Suppressor macrophage treated with lipopolysaccharide for 1 hour (primary cell): ENCODE results near the gene ARFGAP2.
"Not testable (repeated sequence)": the region's sequence is repeated elsewhere in the genome, so short reads cannot be mapped to it uniquely, and the experiment has no call there.

Source experiments
- DNase-seq, 3 donors: peaks; one replicate each; pipeline ENCODE4 v3.0.0-alpha.2; 2020 to 2022

Gene ARFGAP2

DNA sequence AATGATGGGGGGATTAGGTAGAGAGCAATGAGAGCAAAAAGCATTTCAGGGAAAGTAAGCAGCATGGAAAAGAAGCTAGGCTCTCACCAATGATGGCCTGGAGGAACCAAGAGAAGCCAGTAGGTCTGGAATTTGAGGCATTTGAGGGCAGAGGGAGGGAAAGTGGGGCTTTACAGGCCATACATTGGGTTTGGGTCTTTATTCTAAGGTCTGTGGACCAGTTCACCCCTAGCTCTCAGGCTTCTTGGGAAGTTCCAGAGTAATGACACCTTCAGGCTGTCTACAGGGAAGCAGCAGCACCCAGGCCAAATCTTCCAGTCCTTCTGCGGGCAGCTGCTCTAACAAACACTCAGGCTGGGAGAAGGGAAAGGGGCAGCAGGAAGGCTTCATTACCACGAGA, 29.4 kb downstream of the ARFGAP2 start:
- DNase-seq: no peak

DNA sequence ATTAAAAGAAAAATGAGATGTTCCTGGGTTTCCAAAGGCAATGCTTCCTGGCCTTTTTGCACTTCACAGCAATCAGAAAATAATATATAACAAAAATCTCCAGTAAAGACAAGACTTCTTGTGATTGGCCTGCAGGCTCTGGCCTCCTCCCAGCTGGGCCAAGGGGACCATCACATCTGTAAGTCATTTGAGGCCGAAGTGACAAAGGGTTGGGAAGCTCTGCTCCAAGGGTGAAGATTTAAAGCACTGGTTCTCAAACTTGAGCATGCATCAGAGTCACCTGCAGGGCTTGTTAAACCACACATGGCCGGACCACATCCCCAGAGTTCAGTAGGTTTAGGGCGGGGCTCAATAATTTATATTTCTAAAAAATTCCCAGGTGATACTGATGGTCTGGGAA, 32.1 kb downstream of the ARFGAP2 start:
- no peak for DNase-seq

DNA sequence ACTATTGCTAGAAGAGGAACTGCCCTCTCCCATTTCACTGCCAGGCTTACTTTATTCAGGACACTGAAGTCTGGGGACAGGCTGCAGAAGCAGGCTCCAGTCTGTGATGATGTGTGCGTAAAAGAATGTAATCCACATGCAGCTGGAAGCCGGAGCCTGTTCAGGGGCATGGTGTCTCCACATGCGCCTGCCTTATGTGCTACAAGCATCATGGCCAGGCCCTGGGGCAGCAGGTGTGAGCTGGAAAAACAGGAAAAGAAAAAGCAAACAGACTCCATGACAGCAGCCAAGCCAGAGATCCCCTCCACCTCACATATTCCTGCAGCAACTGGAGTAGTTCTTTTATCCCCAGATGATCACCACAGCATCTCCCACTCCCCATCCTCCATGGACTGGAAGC, 33.4 kb downstream of the ARFGAP2 start:
- DNase-seq: no peak

DNA sequence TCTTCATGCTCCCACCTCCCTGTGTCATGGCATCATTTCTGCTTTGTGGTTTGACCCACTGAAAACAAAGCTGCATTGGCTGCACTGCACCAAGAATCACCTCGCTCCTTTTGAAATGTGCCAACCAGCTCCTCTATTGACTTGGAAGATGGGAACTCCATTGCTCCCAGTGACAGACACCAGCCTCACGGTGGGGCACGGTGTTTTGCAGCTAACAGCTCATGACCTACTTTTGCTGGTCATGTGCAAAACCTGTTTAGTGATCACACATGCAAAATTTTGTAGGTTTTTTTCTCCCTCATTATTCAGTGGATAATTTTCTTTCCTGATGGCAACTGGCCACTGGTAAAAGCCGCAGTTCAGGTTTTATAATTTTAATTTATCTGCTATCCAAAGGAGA, 36.8 kb downstream of the ARFGAP2 start:
- no peak for DNase-seq

DNA sequence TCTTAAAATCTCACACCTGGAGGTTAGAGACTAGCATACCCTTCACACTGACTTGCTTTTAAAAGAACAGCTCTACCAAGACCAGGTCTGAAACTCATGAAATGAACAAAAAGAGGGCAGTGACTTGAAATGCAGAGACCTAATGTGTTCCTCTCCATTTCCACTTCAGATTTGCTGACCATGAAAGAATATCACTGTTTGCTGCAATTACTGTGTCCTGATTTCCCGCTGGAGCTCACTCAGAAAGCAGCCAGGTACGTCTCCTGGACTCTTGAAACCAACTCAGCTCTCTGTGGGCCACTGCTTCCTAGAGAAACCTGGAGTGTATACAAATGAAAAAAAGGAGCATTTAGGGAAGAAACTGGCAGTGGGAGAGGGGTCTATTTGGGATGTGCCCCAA, 39.2 kb downstream of the ARFGAP2 start:
- no peak for DNase-seq

DNA sequence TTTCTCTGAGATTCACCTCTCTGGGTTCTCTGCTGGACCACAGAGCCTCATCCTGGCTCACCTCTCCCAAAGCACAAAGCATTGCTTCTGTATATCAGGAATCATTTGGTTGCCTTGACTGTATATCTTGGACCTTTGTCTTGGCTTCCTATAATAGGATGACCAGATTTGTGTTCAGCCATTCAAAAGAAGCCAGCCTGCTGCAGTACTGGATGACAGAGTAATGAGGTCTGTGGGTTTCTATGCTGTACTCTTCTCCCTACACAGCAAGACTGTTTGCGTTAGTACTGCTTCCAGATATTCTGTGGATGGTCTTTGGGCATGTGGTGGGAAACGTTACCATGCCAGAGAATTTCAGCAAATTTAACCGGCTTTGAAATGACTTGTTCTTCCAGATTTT, 39.8 kb downstream of the ARFGAP2 start:
- DNase-seq: no peak

DNA sequence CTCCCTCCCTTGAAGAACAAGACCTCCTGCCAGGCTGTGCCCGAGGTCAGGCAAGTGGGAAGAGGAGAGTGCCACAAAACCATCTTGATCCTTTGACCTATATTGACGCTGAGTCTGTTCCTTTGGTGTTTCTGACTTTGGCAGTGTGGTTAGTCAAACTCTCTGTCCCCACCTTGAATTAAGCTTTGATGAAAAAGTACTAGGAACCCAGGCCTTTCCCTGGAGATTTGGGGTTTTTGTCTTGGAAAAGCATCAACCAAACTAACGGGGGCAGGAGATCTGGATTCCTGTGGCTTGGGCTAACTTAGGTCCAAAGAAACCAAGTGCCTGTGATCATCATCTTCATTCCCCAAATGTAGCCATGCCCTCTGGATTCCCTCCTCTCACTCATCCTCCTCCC, 40.4 kb downstream of the ARFGAP2 start:
- DNase-seq: no peak

DNA sequence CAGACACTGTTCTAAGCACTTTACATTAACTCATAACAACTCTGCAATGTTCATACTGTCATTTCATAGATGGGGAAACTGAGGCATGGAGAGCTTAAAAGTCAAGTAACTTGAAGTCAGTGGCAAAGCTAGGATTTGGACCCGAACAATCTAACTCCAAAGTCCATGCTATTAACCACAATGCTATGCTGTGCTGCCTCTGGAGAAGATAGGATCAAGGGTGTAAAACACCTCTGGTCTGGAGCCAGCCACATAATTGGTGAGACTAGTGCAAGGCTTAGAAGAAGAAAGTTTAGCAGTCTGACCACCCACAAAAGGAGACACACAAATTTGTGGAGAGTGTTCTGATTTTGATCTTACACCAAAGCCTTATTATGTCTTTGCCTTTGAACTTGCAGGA, 43.7 kb downstream of the ARFGAP2 start:
- DNase-seq: no peak

DNA sequence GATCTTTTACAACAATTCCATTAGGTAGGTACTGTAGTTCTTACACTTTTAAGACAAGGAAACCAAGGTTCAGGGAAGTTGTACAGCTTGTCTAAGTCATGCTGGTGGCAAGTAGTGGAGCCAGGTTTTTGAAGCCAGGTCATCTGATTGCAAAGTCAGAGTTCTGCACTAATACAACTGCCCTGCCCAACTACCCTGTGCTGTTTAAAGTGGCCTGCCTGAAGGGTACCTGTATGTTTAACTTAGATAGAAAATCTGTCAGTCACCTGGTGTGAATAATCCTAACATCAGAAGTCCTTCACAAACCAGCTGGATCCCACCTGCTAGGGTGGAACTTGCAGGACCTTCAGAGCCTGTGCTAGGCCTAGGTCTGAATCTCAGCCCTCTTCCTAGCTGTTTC, 44.2 kb downstream of the ARFGAP2 start:
- DNase-seq: no peak

DNA sequence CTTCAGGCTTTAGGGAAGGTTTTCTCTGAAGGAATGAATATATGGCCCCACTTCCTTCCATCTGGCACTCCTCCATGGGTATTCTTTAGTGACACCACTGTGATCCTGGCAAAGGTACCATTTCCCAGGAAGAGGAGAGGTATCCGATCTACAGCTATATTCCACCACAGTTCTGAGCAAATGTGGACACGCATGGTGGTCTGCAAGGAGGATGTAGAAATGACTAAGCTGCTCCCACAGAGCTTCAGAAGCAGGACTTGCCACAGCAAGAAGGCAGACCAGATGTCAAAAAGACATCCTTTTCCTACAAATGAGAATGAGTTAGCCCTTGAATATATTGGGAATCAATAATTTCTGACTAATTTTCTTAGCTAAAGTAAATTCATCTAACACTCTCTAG, 45.5 kb downstream of the ARFGAP2 start:
- no peak for DNase-seq

DNA sequence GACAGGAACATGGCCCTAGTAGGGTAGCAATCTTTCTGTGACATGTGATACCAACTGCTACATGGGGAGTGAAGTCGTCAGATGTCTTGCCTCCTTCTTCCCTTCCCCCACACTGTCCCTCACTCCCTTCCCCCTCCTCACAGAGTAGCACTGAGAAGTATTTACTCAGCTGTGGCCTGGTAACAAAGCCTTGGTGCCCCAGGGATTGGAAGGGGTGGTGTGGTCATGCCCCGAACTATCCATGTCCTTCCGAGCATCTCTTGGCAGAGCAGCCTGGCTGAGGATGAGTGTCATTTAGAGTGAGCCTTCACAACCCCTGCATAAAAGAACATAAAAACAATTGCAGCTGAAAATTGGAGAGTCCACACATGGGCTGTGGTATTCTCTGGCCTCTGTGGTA, 46.1 kb downstream of the ARFGAP2 start:
- DNase-seq: no peak

DNA sequence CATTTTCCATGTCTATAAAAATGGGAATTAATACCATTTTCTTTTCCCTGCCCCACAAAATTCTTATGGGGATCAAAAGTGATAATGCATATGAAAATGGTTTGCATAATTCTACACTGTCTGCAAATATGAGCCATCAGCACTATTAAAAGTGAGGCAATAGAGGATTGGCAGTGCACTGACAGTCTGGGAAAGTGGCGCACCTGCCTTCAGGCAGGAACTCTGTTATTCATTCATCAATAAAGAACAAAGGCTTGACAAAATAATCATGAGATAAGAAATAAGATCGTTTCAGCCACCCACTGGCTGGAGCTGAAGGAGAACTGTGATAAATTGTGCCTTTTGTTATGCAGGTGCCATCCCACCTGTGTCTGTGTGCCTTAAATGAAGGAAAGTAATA, 49.5 kb downstream of the ARFGAP2 start:
- DNase-seq: no peak

DNA sequence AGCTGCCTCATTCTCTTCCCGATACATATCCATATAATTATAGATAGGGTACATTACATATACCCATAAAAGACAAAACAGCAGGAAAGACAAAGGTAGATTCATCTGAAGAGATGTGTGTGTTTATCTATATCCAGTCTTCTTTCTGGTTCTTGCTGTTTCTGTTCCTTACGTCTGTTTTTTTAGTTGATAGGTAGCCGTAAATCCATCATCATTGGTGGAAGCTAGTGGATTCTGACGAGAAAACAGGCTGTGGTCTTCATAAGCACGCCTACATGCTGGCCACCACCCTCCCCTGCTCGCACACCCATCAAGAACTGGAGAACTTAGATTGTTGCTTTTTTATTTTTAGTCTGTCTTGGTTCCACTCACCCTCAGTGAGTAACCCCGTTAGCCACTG, 51.6 kb downstream of the ARFGAP2 start:
- no peak for DNase-seq

DNA sequence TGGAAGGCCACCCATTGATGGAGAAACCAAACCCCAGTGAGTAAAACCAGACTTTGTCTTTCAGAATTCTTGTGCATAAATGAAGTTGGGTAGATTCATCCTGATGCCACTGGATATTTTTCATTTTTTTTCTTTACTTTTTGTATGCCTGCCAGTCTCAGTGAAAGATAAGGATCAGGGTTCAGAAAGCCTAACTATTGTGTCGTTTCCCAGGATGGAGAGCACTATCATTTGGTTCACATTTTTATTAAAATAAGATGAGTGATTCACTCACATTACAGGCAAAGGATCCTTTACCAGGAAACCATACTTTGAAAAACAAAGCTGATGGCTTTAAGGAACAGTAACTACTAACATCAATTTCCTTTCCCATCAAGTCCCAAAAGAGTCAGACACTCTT, 52.0 kb downstream of the ARFGAP2 start:
- DNase-seq: no peak

DNA sequence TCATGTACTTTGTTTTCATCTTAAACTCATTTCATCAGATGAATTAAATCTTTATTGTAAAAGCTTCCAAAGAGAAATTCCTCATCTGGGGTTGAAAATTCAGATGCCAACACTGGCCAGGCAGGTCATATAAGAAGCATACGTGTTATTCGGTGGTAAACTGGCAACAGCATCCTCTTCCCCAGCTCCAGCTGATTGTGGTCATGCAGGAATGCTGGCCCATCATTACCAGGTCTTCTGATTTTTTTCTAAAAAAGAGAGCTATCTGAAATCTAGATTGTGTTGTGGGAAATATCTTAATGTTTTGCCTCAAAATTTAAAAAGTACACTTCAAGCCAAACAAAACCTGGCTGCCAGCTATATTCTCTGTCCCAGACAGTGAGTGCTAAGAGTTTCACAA, 53.6 kb downstream of the ARFGAP2 start:
- no peak for DNase-seq

DNA sequence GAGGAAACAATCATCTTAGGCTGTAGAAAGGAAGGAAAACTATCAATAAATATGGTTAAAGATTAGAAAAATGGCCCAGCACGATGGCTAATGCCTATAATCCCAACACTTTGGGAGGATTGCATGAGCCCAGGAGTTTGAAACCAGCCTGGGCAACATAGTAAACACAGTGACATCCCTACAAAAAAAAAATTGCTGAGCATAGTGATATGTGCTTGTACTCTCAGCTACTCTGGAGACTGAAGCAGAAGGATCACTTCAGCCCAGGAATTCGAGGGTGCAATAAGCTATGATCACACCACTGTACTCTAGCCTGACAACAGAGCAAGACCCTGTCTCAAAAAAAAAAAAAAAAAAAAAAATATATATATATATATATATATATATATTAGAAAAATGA, 54.9 kb downstream of the ARFGAP2 start:
- DNase-seq: no peak

DNA sequence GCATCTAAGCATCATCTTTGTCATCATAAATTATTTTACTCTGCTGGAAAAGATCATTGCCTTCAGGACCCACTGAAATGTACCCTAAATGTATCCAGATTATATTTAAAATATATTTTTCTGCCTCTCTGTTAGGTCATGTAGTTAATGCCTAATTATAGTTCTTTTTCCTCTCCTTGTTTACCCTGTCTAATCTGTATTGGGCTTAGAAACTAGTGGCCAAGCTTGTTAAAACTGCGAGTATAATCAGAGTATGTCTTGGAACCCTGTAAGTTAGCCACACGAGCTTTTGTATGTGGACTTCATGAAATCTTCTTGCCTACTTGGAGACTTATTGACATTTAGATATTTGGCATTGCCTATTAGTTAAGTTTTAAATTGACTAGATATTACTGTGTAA, 55.6 kb downstream of the ARFGAP2 start:
- no peak for DNase-seq

DNA sequence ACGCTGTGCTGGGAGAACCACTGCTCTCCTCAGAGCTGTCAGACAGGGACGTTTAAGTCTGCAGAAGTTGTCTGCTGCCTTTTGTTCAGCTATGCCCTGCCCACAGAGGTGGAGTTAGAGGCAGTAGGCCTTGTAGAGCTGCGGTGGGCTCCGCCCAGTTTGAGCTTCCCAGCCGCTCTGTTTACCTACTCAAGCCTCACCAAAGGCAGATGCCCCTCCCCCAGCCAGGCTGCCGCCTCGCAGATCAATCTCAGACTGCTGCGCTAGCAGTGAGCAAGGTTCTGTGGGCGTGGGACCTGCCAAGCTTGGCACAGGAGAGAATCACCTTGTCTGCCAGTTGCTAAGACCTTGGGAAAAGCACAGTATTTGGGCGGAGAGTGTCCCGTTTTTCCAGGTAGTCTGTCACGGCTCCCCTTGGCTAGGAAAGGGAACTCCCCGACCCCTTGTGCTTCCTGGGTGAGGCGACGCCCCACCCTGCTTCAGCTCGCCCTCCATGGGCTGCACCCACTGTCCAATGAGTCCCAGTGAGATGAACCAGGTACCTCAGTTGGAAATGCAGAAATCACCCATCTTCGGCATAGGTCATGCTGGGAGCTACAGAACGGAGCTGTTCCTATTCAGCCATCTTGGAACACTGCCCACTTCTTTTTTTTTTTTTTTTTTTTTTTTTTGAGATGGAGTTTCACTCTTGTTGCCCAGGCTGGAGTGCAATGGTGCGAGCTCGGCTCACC, 57.6 kb downstream of the ARFGAP2 start:
- not testable (repeated sequence) for DNase-seq
